SK-N-SH treated with all-trans-retinoic acid at 6 μM for 48 hours (cell line): ENCODE data around the gene VSIR.
A peak's percentile ranks its signal among the peaks of the same experiment; 100 is the strongest.

Experiments used
- ATAC-seq: fragments of 200-7000 bp; cut with Tn5 transposase; 3 replicates; pipeline ENCODE4 v1.9.1; 2020; ENCODE audit warnings: mild to moderate bottlenecking, moderate library complexity
- ARNTL ChIP-seq: fragments of 450-650 bp; formaldehyde crosslinking; IDR thresholded peaks from 2 replicates; pipeline ENCODE4 v1.5.0; 2020; ENCODE audit warnings: low read depth, mild to moderate bottlenecking, moderate library complexity, borderline replicate concordance
- BACH2 ChIP-seq: fragments of 250-450 bp; sonication (Bioruptor Pico); IDR thresholded peaks from 2 replicates; pipeline ENCODE4 v1.9.0; 2021; ENCODE audit warnings: mild to moderate bottlenecking, borderline replicate concordance
- CSDC2 ChIP-seq: fragments of 250-450 bp; sonication (Bioruptor Pico); IDR thresholded peaks from 2 replicates; pipeline ENCODE4 v1.5.0; 2020; ENCODE audit warnings: mild to moderate bottlenecking, moderate library complexity
- ESRRG ChIP-seq: fragments of 250-450 bp; sonication (Bioruptor Pico); IDR thresholded peaks from 2 replicates; pipeline ENCODE4 v1.6.1; 2021; ENCODE audit warnings: mild to moderate bottlenecking
- GLIS3 ChIP-seq: fragments of 250-450 bp; sonication (Bioruptor Pico); IDR thresholded peaks from 2 replicates; pipeline ENCODE4 v1.5.0; 2020; ENCODE audit warnings: mild to moderate bottlenecking, moderate library complexity
- ISL1 ChIP-seq: fragments of 250-450 bp; sonication (Bioruptor Pico); IDR thresholded peaks from 2 replicates; pipeline ENCODE4 v2.1.2; 2022; ENCODE audit warnings: mild to moderate bottlenecking, moderate library complexity
- OSR1 ChIP-seq: fragments of 250-450 bp; sonication (Bioruptor Pico); IDR thresholded peaks from 2 replicates; pipeline ENCODE4 v1.8.0; 2022; ENCODE audit warnings: moderate library complexity, mild to moderate bottlenecking, inconsistent platforms
- PPARA ChIP-seq: fragments of 250-450 bp; sonication (Bioruptor Pico); IDR thresholded peaks from 2 replicates; pipeline ENCODE4 v1.5.0; 2020; ENCODE audit warnings: mild to moderate bottlenecking, borderline replicate concordance
- RARB ChIP-seq: fragments of 250-450 bp; sonication (Bioruptor Pico); IDR thresholded peaks from 2 replicates; pipeline ENCODE4 v1.8.0; 2021; ENCODE audit warnings: mild to moderate bottlenecking, moderate library complexity
- TCF4 ChIP-seq: fragments of 250-450 bp; sonication (Bioruptor Pico); IDR thresholded peaks from 2 replicates; pipeline ENCODE4 v1.8.0; 2021; ENCODE audit warnings: mild to moderate bottlenecking, moderate library complexity, borderline replicate concordance
- TOX ChIP-seq: fragments of 250-450 bp; sonication (Bioruptor Pico); IDR thresholded peaks from 2 replicates; pipeline ENCODE4 v1.8.0; 2021; ENCODE audit warnings: mild to moderate bottlenecking, moderate library complexity, borderline replicate concordance
- ZC3H10 ChIP-seq: fragments of 250-450 bp; sonication (Bioruptor Pico); IDR thresholded peaks from 2 replicates; pipeline ENCODE4 v1.5.1; 2021; ENCODE audit warnings: mild to moderate bottlenecking, moderate library complexity
- ZFP3 ChIP-seq: fragments of 250-450 bp; sonication (Bioruptor Pico); IDR thresholded peaks from 2 replicates; pipeline ENCODE4 v1.5.0; 2020; ENCODE audit warnings: mild to moderate bottlenecking, moderate library complexity
- ZFP30 ChIP-seq: fragments of 450-650 bp; formaldehyde crosslinking; IDR thresholded peaks from 2 replicates; pipeline ENCODE4 v1.5.0; 2022; ENCODE audit warnings: mild to moderate bottlenecking, moderate library complexity
- ZNF565 ChIP-seq: fragments of 450-650 bp; formaldehyde crosslinking; conservative IDR thresholded peaks from 2 replicates; pipeline ENCODE4 v1.5.0; 2020; ENCODE audit warnings: low read depth, mild to moderate bottlenecking, moderate library complexity
- ZNF8 ChIP-seq: fragments of 450-650 bp; formaldehyde crosslinking; IDR thresholded peaks from 2 replicates; pipeline ENCODE4 v1.5.0; 2020; ENCODE audit warnings: mild to moderate bottlenecking, moderate library complexity
- TF ChIP-seq, protein P1 (sequence below): fragments of 250-450 bp; sonication (Bioruptor Pico); IDR thresholded peaks from 2 replicates; pipeline ENCODE4 v1.5.1; 2020; ENCODE audit warnings: low read depth, mild to moderate bottlenecking, moderate library complexity
- TF ChIP-seq, protein P2 (sequence below): fragments of 250-450 bp; sonication (Bioruptor Pico); IDR thresholded peaks from 2 replicates; pipeline ENCODE4 v1.8.0; 2021; ENCODE audit warnings: low read depth, mild to moderate bottlenecking, moderate library complexity, borderline replicate concordance
- TF ChIP-seq, protein P3 (sequence below): fragments of 250-450 bp; sonication (Bioruptor Pico); IDR thresholded peaks from 2 replicates; pipeline ENCODE4 v1.5.1; 2021; ENCODE audit warnings: mild to moderate bottlenecking, moderate library complexity
- TF ChIP-seq, protein P4 (sequence below): fragments of 250-450 bp; sonication (Bioruptor Pico); IDR thresholded peaks from 2 replicates; pipeline ENCODE4 v1.5.0; 2020; ENCODE audit warnings: mild to moderate bottlenecking, moderate library complexity

VSIR gene

DNA sequence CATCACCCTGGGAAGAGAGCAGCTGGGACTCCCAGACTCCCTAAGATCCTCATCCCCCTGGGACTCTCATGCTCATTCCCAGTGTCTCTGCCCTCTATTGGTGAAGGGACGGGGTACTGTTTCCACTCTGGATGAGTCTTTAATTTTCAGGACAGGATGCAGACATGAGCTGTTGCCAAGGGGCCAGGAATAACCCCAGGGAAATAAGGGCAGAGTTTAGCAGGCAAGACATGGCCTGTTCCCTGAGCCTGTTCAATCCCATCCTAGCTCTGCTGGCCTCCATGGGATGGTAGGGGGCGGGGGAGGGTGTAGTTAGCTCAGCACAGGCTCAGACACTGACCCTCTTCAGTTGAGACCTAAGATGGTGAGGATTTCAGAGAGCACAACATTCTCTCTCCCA, 67.7 kb downstream of the VSIR start:
- ATAC-seq: peak; percentile 16; the same call in 1 of the 3 replicates
- TF ChIP-seq PPARA (CRISPR knock-in tag) (no peak), RARB (no peak), ZNF8 (CRISPR knock-in tag) (no peak), ISL1 (no peak), TOX (CRISPR knock-in tag) (no peak), CSDC2 (no peak), ZNF565 (CRISPR knock-in tag) (no peak), ZC3H10 (CRISPR knock-in tag) (no peak), ZFP3 (CRISPR knock-in tag) (no peak), ARNTL (CRISPR knock-in tag) (no peak), BACH2 (CRISPR knock-in tag) (no peak), GLIS3 (CRISPR knock-in tag) (no peak)
- TF ChIP-seq, protein P1, sequence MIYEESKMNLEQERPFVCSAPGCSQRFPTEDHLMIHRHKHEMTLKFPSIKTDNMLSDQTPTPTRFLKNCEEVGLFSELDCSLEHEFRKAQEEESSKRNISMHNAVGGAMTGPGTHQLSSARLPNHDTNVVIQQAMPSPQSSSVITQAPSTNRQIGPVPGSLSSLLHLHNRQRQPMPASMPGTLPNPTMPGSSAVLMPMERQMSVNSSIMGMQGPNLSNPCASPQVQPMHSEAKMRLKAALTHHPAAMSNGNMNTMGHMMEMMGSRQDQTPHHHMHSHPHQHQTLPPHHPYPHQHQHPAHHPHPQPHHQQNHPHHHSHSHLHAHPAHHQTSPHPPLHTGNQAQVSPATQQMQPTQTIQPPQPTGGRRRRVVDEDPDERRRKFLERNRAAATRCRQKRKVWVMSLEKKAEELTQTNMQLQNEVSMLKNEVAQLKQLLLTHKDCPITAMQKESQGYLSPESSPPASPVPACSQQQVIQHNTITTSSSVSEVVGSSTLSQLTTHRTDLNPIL (CRISPR knock-in tag): no peak
- TF ChIP-seq, protein P2, sequence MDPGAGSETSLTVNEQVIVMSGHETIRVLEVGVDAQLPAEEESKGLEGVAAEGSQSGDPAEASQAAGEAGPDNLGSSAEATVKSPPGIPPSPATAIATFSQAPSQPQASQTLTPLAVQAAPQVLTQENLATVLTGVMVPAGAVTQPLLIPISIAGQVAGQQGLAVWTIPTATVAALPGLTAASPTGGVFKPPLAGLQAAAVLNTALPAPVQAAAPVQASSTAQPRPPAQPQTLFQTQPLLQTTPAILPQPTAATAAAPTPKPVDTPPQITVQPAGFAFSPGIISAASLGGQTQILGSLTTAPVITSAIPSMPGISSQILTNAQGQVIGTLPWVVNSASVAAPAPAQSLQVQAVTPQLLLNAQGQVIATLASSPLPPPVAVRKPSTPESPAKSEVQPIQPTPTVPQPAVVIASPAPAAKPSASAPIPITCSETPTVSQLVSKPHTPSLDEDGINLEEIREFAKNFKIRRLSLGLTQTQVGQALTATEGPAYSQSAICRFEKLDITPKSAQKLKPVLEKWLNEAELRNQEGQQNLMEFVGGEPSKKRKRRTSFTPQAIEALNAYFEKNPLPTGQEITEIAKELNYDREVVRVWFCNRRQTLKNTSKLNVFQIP: no peak
- TF ChIP-seq, protein P3, sequence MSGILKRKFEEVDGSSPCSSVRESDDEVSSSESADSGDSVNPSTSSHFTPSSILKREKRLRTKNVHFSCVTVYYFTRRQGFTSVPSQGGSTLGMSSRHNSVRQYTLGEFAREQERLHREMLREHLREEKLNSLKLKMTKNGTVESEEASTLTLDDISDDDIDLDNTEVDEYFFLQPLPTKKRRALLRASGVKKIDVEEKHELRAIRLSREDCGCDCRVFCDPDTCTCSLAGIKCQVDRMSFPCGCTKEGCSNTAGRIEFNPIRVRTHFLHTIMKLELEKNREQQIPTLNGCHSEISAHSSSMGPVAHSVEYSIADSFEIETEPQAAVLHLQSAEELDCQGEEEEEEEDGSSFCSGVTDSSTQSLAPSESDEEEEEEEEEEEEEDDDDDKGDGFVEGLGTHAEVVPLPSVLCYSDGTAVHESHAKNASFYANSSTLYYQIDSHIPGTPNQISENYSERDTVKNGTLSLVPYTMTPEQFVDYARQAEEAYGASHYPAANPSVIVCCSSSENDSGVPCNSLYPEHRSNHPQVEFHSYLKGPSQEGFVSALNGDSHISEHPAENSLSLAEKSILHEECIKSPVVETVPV (CRISPR knock-in tag): no peak
- TF ChIP-seq, protein P4, sequence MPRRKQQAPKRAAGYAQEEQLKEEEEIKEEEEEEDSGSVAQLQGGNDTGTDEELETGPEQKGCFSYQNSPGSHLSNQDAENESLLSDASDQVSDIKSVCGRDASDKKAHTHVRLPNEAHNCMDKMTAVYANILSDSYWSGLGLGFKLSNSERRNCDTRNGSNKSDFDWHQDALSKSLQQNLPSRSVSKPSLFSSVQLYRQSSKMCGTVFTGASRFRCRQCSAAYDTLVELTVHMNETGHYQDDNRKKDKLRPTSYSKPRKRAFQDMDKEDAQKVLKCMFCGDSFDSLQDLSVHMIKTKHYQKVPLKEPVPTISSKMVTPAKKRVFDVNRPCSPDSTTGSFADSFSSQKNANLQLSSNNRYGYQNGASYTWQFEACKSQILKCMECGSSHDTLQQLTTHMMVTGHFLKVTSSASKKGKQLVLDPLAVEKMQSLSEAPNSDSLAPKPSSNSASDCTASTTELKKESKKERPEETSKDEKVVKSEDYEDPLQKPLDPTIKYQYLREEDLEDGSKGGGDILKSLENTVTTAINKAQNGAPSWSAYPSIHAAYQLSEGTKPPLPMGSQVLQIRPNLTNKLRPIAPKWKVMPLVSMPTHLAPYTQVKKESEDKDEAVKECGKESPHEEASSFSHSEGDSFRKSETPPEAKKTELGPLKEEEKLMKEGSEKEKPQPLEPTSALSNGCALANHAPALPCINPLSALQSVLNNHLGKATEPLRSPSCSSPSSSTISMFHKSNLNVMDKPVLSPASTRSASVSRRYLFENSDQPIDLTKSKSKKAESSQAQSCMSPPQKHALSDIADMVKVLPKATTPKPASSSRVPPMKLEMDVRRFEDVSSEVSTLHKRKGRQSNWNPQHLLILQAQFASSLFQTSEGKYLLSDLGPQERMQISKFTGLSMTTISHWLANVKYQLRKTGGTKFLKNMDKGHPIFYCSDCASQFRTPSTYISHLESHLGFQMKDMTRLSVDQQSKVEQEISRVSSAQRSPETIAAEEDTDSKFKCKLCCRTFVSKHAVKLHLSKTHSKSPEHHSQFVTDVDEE (CRISPR knock-in tag): no peak
- TF ChIP-seq, all 23 proteins: peak for 0

DNA sequence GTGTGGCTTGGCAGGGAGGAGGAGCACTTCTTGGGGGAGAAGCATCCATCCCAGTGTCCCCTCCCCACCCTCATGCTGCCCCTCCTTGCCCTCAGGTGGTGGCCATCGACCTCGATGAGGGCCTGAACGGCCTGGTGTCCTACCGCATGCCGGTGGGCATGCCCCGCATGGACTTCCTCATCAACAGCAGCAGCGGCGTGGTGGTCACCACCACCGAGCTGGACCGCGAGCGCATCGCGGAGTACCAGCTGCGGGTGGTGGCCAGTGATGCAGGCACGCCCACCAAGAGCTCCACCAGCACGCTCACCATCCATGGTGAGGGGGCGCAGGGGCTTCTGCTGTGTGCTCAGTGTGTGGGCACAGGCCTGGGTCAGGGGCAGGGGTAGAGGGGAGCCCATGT, 68.5 kb downstream of the VSIR start:
- no peak for ATAC-seq
- TF ChIP-seq ZFP30 (CRISPR knock-in tag) (no peak), PPARA (CRISPR knock-in tag) (no peak), OSR1 (no peak), TCF4 (CRISPR knock-in tag) (no peak), TOX (CRISPR knock-in tag) (no peak), BACH2 (CRISPR knock-in tag) (no peak), ZNF8 (CRISPR knock-in tag) (no peak), GLIS3 (CRISPR knock-in tag) (no peak), ESRRG (CRISPR knock-in tag) (no peak), ISL1 (no peak), ZNF565 (CRISPR knock-in tag) (no peak), ARNTL (CRISPR knock-in tag) (no peak)
- TF ChIP-seq, protein P4 (CRISPR knock-in tag): no peak
- TF ChIP-seq, protein P2: no peak
